K562 (cell line): ENCODE data around the gene POLD3. TPM values are rescaled to one million over a fixed set of nuclear protein-coding genes. Genes with fewer than 3 reads are reported as not detected.
A peak's percentile ranks its signal among the peaks of the same experiment; 100 is the strongest.

Experiments used
- ATAC-seq: fragments of 200-7000 bp; cut with Tn5 transposase; 3 replicates; pipeline ENCODE4 v1.9.1; 2020; ENCODE audit warnings: moderate library complexity
- BruUV-seq: library from RNA; stranded (reverse); fragments of 400-500 nt; replicated peaks from 2 replicates; lab custom pipeline; 2021; lab: Mats Ljungman, UMichigan
- CTCF ChIA-PET: fragments of 300-600 bp; formaldehyde crosslinking; extraction: SDS; loops from one replicate; lab custom pipeline; 2021; ENCODE audit warnings: low intra/inter-chr PET ratio; lab: Yijun Ruan, JAX
- POLR2A ChIA-PET: fragments of 300-600, 350-650 bp; sonication (Branson Sonifier 250); formaldehyde crosslinking; extraction: SDS; loops from one replicate; lab custom pipeline; 2021; ENCODE audit warnings: antibody characterized with exemption, inconsistent platforms; lab: Yijun Ruan, JAX
- DNase-seq, 4 experiments: peaks; one replicate each; pipeline versions ENCODE4 v3.0.0 to v3.0.0-alpha.2; 2011 to 2018; ENCODE audit warnings: low spot score in 3 of 4, mixed read lengths in 3 of 4; ENCODE audit errors: extremely low read depth in 1 of 4
- FAIRE-seq: peaks from 2 replicates; lab custom pipeline; 2011; peaks lifted over from hg19 to GRCh38; lab: Jason Lieb, UNC
- H2AFZ ChIP-seq: 2 replicates; pipeline ENCODE4 v1.6.0; 2011; ENCODE audit warnings: low read depth, low read length, control low read depth, inconsistent platforms
- H3K27ac ChIP-seq: fragments of 200-600 bp; 3 replicates; pipeline ENCODE4 v1.8.0; 2011; ENCODE audit warnings: low read depth, mild to moderate bottlenecking, control low read depth, inconsistent platforms, low read length, moderate library complexity, mixed read lengths; ENCODE audit errors: extremely low read depth
- H3K27me3 ChIP-seq, 2 experiments: fragments of 300-600 bp in 1 of 2; 2 replicates in 1 of 2; 3 replicates in 1 of 2; pipeline versions ENCODE4 v1.6.0 to v1.8.0; 2011; ENCODE audit warnings: inconsistent platforms in 2 of 2, low read length in 2 of 2, mild to moderate bottlenecking in 1 of 2, mixed read lengths in 1 of 2, moderate library complexity in 1 of 2; ENCODE audit not compliant: control insufficient read depth in 2 of 2, insufficient read depth in 2 of 2
- H3K36me3 ChIP-seq: fragments of 300-600 bp; 3 replicates; pipeline ENCODE4 v1.8.0; 2011; ENCODE audit warnings: mild to moderate bottlenecking, low read length, inconsistent platforms; ENCODE audit not compliant: control insufficient read depth, insufficient read depth
- H3K4me1 ChIP-seq, 2 experiments: fragments of 200-600 bp in 1 of 2; replicated peaks in 1 of 2; 2 replicates in 1 of 2; 3 replicates in 1 of 2; pipeline versions ENCODE4 v1.5.1 to v1.8.0; 2011; ENCODE audit warnings: inconsistent platforms in 2 of 2, low read length in 2 of 2, mild to moderate bottlenecking in 1 of 2, mixed read lengths in 1 of 2, moderate library complexity in 1 of 2; ENCODE audit not compliant: control insufficient read depth in 2 of 2, insufficient read depth in 2 of 2
- H3K4me2 ChIP-seq: 2 replicates; pipeline ENCODE4 v1.6.1; 2011; ENCODE audit warnings: low read length, control low read depth, inconsistent platforms, mixed read lengths; ENCODE audit not compliant: insufficient read depth
- H3K4me3 ChIP-seq: fragments of 200-600 bp; sonication (generic), shearing (Covaris generic); 2 replicates; pipeline ENCODE4 v1.5.1; 2016; ENCODE audit warnings: control low read depth, inconsistent platforms
- H3K79me2 ChIP-seq: fragments of 200-600 bp; 3 replicates; pipeline ENCODE4 v1.8.0; 2011; ENCODE audit warnings: low read length, inconsistent platforms; ENCODE audit not compliant: control insufficient read depth, insufficient read depth
- H3K9ac ChIP-seq, 2 experiments: 2 replicates each; pipeline versions ENCODE4 v1.6.0 to v1.6.1; 2011; ENCODE audit warnings: low read depth in 2 of 2, low read length in 2 of 2, control low read depth in 1 of 2, inconsistent platforms in 1 of 2, mild to moderate bottlenecking in 1 of 2, mixed read lengths in 1 of 2; ENCODE audit not compliant: insufficient read depth in 1 of 2
- H3K9me1 ChIP-seq: one replicate; pipeline ENCODE4 v1.6.0; 2011; ENCODE audit warnings: inconsistent platforms, mild to moderate bottlenecking, low read length, moderate library complexity; ENCODE audit not compliant: control insufficient read depth, insufficient read depth
- H3K9me3 ChIP-seq: replicated peaks from 2 replicates; pipeline ENCODE4 v1.5.1; 2011; ENCODE audit warnings: low read depth, low read length, inconsistent platforms; ENCODE audit not compliant: control insufficient read depth, insufficient read depth
- H4K20me1 ChIP-seq: replicated peaks from 2 replicates; pipeline ENCODE4 v1.6.1; 2011; ENCODE audit warnings: low read length, inconsistent platforms, mixed read lengths; ENCODE audit not compliant: control insufficient read depth, insufficient read depth
- BACH1 ChIP-seq: fragments of 200-800 bp; sonication (Bioruptor generic); IDR thresholded peaks from 2 replicates; pipeline ENCODE4 v1.6.1; 2016; ENCODE audit warnings: missing genetic modification characterization, missing compliant biosample characterization
- DACH1 ChIP-seq: fragments of 450-650 bp; IDR thresholded peaks from 2 replicates; pipeline ENCODE4 v1.6.1; 2018; ENCODE audit not compliant: partially characterized antibody
- ERF ChIP-seq: fragments of 450-650 bp; formaldehyde crosslinking; IDR thresholded peaks from 2 replicates; pipeline ENCODE4 v1.4.0; 2020; ENCODE audit warnings: mild to moderate bottlenecking, mixed read lengths
- FUS ChIP-seq: fragments of 200-400 bp; formaldehyde crosslinking; optimal IDR thresholded peaks from 2 replicates; pipeline ENCODE3; 2017; ENCODE audit warnings: low read depth, low read length
- HINFP ChIP-seq: fragments of 450-650 bp; conservative IDR thresholded peaks from 2 replicates; pipeline ENCODE4 v1.6.1; 2016; ENCODE audit warnings: missing genetic modification characterization, low read depth, mild to moderate bottlenecking, control low read depth, missing compliant biosample characterization
- MAFF ChIP-seq: IDR thresholded peaks from 2 replicates; pipeline ENCODE4 v1.6.1; 2012; ENCODE audit warnings: low read length, improper control_type of control experiment
- MAFG ChIP-seq: fragments of 450-650 bp; conservative IDR thresholded peaks from 2 replicates; pipeline ENCODE4 v1.6.1; 2016; ENCODE audit warnings: missing genetic modification characterization, missing compliant biosample characterization
- NFE2 ChIP-seq: IDR thresholded peaks from 2 replicates; pipeline ENCODE4 v1.6.1; 2014; ENCODE audit warnings: antibody characterized with exemption, low read depth
- REST ChIP-seq, 2 experiments: fragments of 450-650 bp; formaldehyde crosslinking in 1 of 2; IDR thresholded peaks; 2 replicates each; pipeline versions ENCODE4 v1.4.0 to v1.6.1; 2014 to 2020; ENCODE audit warnings: mild to moderate bottlenecking in 2 of 2, borderline replicate concordance in 1 of 2, low read depth in 1 of 2
- ZNF316 ChIP-seq: fragments of 450-650 bp; IDR thresholded peaks from 2 replicates; pipeline ENCODE4 v1.6.1; 2016
- ZZZ3 ChIP-seq: fragments of 450-650 bp; IDR thresholded peaks from 2 replicates; pipeline ENCODE4 v1.6.1; 2016; ENCODE audit warnings: antibody characterized with exemption, mild to moderate bottlenecking, moderate library complexity
- WGBS: fragments of 100-300 bp; shearing (Covaris generic); methylation state at CpG from one replicate; pipeline ENCODE4 v1.1.6; 2016; ENCODE audit warnings: low coverage, mixed read lengths; ENCODE audit not compliant: insufficient coverage; ENCODE audit errors: missing lambda C conversion rate; 5-methylcytosine and 5-hydroxymethylcytosine counted together
- in situ Hi-C: fragments of 300-500 bp; cut with MboI; formaldehyde crosslinking; loops from 4 replicates; pipeline ENCODE4 v1.15.0; 2018; ENCODE audit warnings: inconsistent platforms, mixed read lengths
- intact Hi-C: fragments of 100-400 bp; cut with micrococcal nuclease; formaldehyde crosslinking; loops from 2 replicates; pipeline ENCODE4 v1.14.2; 2022
- polyA plus RNA-seq, 8 experiments: library from polyadenylated mRNA; depleted of rRNA in 4 of 8; stranded (reverse) in 5 of 8; unstranded in 3 of 8; fragments of >200 nt; fragmentation: Nextera tagmentation in 2 of 8; fragmentation: Illumina TruSeq in 1 of 8; extraction: Ambion mirVana in 2 of 8; extraction: Trizol in 1 of 8; gene quantifications; 2 replicates each; pipeline versions ENCODE4 v1.2.1 to v1.2.3, GENCODE V29; 2011 to 2014; ENCODE audit warnings: inconsistent platforms in 1 of 8, missing spikeins in 1 of 8
- total RNA-seq, 7 experiments: library from RNA; depleted of rRNA in 6 of 7; stranded (reverse); fragments of >200 nt in 6 of 7; fragmentation: Illumina TruSeq in 2 of 7; extraction: Trizol in 2 of 7; gene quantifications; 2 replicates each; pipeline versions ENCODE4 v1.2.1 to v1.2.3, GENCODE V29; 2011 to 2021; ENCODE audit warnings: low replicate concordance in 1 of 7

The POLD3 gene
- total and polyA plus RNA-seq, 9 of the 15 experiments (the other 6 are each of a cell fraction or from before 2014, with no cell fraction given), result 10.6 to 40.1 (median 24.6) TPM

- no peaks in the 10 kb centered on the region for H3K9me3 ChIP-seq
- no peak overlapping the region for H3K9ac ChIP-seq
- peaks cover 0 to 2% of the 10 kb centered on the region in 2 experiments; a peak in 1 of 5 replicates for H3K4me1 ChIP-seq
- no peaks in the 10 kb centered on the region for H3K27me3 ChIP-seq
- H3K9me1 ChIP-seq, result no peaks in the 10 kb centered on the region
- H3K27ac ChIP-seq, result no peak overlapping the region
- ATAC-seq (peak; percentile 73), FAIRE-seq (peak; percentile 73), DNase-seq (peak in 1 of 4 experiments; percentile 48)
- no TSS peak for BruUV-seq
- H3K4me3 ChIP-seq, result no peak overlapping the region
- H4K20me1 ChIP-seq, result 0 out of 2 replicates have a peak, but pooled peaks cover 2% of the 10 kb centered on the region
- no peak overlapping the region for H2AFZ ChIP-seq
- CTCF ChIA-PET, result interaction anchor here (1.1 to 2.3 kb wide), 4 partner anchors 115 to 638 kb away, joined by 3 to 12 read pairs (median 6); no protein-coding TSS in a partner anchor
- POLR2A ChIA-PET, result no interaction called here
- H3K79me2 ChIP-seq, result no peaks in the 10 kb centered on the region
- in situ Hi-C loops (no loop called here), intact Hi-C loops (loop anchor here (5.0 kb wide), 1 partner anchor 116 kb away; no protein-coding TSS in a partner anchor)
- WGBS, result 40% methylated on average over 2 of the region's 2 CpGs
- H3K36me3 ChIP-seq, result peaks cover 44% of the 10 kb centered on the region
- H3K4me2 ChIP-seq, result no peak overlapping the region
- peak; percentile 77 for TF ChIP-seq NFE2
- TF ChIP-seq DACH1, result peak; percentile 58
- TF ChIP-seq ZZZ3, result 0 out of 2 replicates have a peak, but pooled peaks have one; percentile 21
- TF ChIP-seq BACH1, result 0 out of 2 replicates have a peak, but pooled peaks have one; percentile 28
- no peak for TF ChIP-seq ERF
- TF ChIP-seq MAFG (tag), result peak; percentile 60; the same call in 1 of the 2 replicates
- peak; percentile 70 for TF ChIP-seq ZNF316
- TF ChIP-seq FUS, result no peak
- TF ChIP-seq HINFP (tag), result no peak
- TF ChIP-seq MAFF, result peak; percentile 52; the same call in 1 of the 2 replicates
- TF ChIP-seq REST (IDR thresholded peaks at IDR 0.05; ENCODE audit: borderline replicate concordance), result peak; percentile 35; the same call in 1 of the 2 replicates
- no peak for TF ChIP-seq REST (CRISPR knock-in tag; IDR thresholded peaks at IDR 0.05; ENCODE audit: low read depth)
These were observed 19.0 kb downstream of the POLD3 start for GRCh38 chr11:74611369-74611861.
